GM19023 (cell line): ENCODE results near the gene NEMP2.

Experiments used
- ATAC-seq: cut with Tn5 transposase; IDR thresholded peaks from one replicate; pipeline ENCODE4 v1.9.1; 2021; ENCODE audit warnings: mild to moderate bottlenecking, moderate library complexity; ENCODE audit not compliant: unreplicated experiment

The NEMP2 gene, protein sequence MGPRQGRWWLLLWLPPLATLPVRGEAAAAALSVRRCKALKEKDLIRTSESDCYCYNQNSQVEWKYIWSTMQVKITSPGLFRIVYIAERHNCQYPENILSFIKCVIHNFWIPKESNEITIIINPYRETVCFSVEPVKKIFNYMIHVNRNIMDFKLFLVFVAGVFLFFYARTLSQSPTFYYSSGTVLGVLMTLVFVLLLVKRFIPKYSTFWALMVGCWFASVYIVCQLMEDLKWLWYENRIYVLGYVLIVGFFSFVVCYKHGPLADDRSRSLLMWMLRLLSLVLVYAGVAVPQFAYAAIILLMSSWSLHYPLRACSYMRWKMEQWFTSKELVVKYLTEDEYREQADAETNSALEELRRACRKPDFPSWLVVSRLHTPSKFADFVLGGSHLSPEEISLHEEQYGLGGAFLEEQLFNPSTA

GRCh38 chr2:190534310-190535120 is at the start of gene NEMP2:
NEMP2 (minus strand) TSS chr2:190534722; CDS start chr2:190534655, 67 bp downstream.
- peak; percentile 71 for ATAC-seq

- ATAC-seq = peak; percentile 79
Observed at GRCh38 chr2:190583507-190584337, 49.2 kb upstream of the NEMP2 start.

DNA sequence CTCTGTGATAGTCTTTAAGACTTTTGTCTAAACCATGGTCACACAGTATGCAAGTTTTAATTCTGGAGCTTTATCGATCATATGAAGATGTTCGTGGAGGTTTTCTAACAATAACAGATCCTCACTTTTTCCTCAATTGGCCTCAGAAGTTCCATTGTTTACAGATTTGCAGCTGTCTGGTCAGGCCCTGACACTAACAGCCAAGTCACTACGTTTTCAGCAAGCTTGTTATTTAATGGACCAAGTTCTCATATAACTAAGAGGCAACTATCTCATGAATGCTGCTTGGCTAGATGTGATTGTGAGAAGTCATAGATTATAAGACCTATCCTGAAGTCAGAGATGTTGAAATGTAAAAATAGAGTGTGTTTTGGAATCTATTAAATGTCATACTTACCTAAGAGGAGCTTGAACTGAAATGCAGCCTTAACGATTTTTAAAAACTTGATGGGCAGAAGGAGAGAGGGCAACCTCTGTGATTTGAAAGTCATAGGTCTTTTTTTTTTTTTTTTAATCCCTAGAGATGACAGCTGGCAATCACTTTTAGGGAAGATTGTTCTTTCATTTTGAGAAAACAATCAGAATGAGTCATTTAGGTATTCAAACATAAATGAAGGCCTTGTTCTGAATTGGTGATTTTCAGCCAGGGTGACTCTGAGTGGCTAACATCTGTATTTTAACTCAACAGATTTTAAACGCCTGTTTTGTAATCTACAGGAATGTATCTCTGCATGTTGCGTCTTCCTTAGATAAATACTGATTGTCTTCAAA is 48.4 kb upstream of the NEMP2 start:
- peak; percentile 66 for ATAC-seq

DNA sequence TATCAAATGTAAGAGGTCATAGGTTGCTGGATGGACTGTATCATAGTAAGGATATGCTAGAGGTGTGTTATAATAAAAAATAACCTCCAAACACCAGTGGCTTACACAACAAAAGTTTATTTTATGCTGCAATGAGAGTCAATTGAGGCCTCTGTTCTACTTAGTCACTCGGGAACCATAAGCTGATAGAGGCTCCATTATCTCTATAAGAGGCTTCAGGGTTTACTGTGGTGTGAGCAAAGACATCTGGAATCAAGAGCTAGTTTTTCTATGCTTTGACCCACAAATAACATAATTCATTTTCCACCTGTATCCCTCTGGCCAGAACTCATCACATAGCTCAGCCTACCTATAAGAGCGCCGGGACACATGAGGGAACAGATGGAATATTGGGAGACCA is 47.5 kb upstream of the NEMP2 start:
- no peak for ATAC-seq

DNA sequence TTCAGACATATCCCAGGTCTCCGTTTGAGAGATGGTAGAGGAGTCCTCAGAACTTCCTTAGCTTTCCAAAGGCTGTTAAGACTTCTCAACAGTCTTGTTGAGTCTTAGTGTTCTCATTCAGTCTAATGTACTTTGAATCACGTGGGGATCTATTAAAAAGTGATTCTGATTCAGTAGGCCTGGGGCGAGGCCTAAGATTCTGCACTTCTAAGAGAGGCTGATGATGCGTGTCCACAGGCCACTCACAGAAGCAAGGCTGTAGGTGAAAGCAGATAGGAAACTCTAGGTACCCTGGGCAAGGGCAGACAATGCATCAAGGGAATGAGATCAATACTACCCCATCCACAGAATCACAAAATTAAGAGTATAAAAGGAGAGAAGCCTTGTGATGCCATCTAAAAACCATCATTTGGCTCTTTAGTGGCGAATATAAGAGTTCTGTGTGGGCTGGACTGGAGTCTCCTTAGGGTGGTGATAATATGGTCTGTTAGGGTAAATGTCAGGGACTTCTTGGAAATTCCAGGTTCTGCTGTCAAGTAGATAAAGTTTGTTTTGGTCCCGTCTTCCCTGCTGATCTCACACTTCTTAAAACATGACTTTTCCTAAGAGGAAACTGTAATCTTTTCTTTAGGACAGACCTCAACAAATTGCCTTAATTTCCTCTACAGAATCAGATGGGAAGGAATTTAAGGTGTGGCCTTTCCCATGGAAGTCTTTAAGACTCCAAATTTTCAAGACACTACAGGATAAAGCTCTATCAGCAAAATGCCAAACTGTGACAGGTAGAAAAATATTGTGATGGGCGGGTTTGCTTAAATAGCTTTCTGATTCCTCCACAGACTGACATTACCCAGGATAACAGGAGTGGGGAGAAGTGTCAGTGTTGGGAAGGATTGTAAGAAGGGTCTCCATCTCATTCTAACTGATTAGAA is 45.7 kb upstream of the NEMP2 start:
- no peak for ATAC-seq

GRCh38 chr2:190579058-190579410 is 44.5 kb upstream of the NEMP2 start:
- ATAC-seq = no peak

- ATAC-seq = no peak
Observed at GRCh38 chr2:190578158-190579057, 43.9 kb upstream of the NEMP2 start.

DNA sequence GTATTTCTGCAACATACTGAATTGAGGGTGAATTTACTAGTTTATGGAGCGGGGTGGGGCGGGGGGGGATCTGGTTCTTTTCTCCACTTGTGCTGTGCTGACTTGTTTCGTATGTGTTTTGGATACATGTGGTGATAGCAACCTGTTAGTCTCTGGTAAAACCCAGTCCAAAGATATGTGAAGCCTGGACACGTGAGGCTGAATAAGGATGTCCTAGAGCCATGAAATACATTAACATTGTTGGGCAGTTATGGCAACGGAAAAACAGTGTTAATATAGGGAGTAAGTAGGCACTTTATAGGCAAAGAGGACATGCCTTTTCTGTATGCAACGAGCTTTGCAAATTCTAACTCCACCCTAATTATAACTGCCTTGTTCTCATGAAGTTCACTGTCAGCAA is 42.1 kb upstream of the NEMP2 start:
- no peak for ATAC-seq

DNA sequence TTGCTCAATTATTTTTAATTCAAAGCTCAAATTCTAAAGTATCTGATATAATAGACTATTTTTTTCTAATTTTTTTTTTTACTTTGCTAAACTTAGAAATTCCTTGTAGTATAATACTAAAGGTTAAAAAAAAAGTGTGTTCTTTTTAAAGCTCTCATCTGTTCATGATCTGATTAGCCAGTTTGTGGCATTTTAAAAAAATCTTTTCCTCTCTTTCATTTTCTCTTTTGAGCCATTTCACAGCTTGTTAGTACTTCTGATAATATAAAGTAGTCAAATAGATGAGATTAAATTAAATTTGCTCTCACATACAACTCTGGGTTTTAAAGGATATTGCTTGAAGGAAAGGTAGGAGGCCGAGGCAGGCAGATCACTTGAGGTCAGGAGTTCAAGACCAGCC is 40.7 kb upstream of the NEMP2 start:
- ATAC-seq = no peak

GRCh38 chr2:190574169-190574568 is 39.6 kb upstream of the NEMP2 start:
- ATAC-seq = no peak

- no peak for ATAC-seq
Observed at GRCh38 chr2:190572246-190572645, 37.7 kb upstream of the NEMP2 start.

DNA sequence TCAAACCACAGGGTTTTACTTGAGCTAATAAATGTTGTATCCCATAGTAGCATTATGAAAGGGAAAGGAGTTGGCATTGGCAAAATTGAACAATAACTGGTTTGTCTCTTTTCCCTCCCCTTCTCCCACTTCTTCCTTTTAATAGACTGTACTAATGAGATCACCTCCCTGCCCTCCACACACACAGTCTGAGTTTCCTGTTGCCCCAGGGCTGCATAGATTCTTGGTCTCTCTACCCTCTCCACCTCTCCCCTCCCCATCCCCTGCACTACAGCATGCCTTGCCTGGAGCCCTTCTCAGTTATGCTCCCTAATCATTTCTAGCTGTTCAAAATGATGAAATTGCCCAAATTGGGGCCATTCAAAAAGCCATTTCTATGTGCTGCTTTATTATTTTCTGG is 37.2 kb upstream of the NEMP2 start:
- ATAC-seq = no peak

DNA sequence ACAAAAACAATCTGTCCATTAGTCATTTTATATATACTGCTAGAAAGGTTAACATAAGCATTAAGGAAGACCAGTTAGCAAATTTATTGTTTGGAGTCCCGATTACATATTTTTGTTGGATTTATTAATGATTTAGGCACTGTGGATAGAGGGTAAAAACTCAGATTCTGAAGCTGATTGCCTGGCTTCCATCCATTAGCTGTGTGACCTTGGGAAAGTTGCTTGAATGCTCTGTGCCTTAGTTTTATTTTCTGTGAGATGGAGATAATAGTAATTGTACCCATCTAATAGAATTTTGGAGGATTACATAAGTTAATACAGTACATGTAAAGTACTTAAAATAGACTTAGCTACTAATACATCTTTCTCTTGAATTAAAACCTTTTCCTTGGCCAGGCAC is 36.3 kb upstream of the NEMP2 start:
- no peak for ATAC-seq

DNA sequence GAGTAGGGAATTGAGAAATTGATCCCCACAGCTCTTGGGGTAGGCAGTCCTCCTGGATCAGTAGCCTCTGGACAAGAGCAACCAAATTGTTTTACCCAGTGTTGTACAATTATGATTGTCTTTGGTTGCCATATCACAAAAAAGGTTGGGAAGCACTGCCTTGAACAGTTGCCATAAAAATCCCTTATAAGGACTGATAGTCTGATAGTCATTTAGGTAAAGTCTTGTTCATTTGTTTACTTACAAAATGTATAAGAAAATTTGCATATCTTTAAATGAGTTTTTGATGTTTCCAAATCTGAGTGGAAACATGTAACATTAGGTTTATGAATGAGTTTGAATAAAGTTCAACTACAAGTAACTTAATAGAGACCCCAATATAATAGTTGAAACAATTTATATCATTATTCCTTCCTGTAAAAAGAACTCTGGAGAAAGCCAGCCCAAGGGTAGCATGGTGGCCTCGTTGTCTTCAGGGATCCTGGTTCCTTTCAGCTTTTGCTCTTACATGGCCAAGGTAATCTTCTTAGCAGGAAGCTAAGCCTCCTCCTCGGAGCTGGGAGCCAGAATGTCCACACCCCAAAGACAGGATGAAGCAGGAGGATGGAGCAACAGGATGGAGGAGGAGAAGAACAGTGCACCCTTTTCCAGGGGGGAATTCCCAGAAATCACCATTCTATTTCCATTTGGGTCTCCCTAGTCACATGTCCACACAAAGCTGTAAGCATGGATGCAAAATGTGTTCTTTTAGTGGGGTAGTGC is 35.7 kb upstream of the NEMP2 start:
- no peak for ATAC-seq

DNA sequence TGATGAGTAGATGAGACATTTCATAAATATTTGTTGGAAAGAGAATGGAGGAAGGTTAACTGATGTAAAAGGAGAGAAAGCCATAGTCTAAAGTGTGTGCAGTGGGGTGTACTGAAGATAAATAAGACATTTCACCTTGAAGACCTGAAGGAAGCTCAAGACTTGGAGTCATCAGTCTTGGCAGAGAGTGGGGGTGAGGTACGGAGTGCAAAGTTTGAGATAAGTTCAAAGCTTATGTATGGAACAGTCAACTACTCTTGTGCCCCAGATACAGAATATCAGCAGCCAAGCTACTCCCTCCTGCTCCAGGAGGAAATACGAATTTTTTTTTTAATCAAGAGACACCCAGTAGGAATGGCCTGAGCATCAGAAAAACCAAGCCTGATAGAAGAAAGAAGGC is 30.3 kb upstream of the NEMP2 start:
- ATAC-seq = no peak

DNA sequence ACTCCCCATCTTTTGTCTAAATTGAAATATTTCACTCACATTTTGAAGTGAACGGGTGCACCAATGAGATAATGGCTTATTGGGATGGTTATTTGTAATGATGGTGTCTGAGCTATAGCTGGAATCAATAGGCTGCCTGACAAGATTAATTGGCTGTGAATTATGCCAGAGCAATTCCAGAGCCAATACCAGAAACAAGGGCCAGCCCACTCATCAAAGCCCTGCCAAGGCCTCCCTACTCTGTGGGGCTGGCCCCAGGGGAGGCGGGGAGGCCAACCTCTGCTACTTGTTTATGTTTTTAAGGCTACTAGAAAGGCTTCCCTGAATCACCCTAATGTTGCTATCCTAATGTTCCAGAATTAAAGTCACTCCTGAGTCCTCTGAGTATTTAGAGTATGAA is 29.1 kb upstream of the NEMP2 start:
- ATAC-seq = no peak

GRCh38 chr2:190563109-190563508 is 28.6 kb upstream of the NEMP2 start:
- ATAC-seq = no peak

DNA sequence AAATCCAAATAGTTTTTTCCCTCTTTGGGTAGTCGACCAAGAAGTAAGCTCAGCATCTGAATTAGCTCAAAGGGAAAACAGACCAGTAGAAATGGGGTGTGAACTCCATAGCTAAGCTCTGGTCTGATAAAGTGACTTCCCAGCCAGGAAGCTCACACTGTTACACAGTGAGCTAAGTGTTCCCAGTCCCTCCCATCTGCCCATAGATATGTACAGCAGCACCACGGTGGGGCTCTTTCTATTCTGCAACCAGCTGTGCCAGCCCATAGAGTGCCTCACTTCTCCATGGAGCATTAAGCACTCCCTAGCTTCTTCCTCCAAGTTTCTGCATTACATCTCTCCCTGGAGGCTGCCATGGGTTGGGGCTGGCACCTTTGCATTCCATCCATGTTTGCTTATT is 27.6 kb upstream of the NEMP2 start:
- ATAC-seq = no peak
